SK-N-SH treated with all-trans-retinoic acid at 6 μM for 48 hours (cell line): ENCODE results near the gene LIAS.
A peak's percentile ranks its signal among the peaks of the same experiment; 100 is the strongest.

Experiments used
- ARNTL ChIP-seq: fragments of 450-650 bp; formaldehyde crosslinking; IDR thresholded peaks from 2 replicates; pipeline ENCODE4 v1.5.0; 2020; ENCODE audit warnings: low read depth, mild to moderate bottlenecking, moderate library complexity, borderline replicate concordance
- BACH2 ChIP-seq: fragments of 250-450 bp; sonication (Bioruptor Pico); IDR thresholded peaks from 2 replicates; pipeline ENCODE4 v1.9.0; 2021; ENCODE audit warnings: mild to moderate bottlenecking, borderline replicate concordance
- CREB5 ChIP-seq: fragments of 250-450 bp; sonication (Bioruptor Pico); IDR thresholded peaks from 2 replicates; pipeline ENCODE4 v1.5.1; 2020; ENCODE audit warnings: low read depth, mild to moderate bottlenecking, moderate library complexity
- CSDC2 ChIP-seq: fragments of 250-450 bp; sonication (Bioruptor Pico); IDR thresholded peaks from 2 replicates; pipeline ENCODE4 v1.5.0; 2020; ENCODE audit warnings: mild to moderate bottlenecking, moderate library complexity
- CSRNP3 ChIP-seq: fragments of 250-450 bp; sonication (Bioruptor Pico); IDR thresholded peaks from 2 replicates; pipeline ENCODE4 v1.5.1; 2021; ENCODE audit warnings: mild to moderate bottlenecking, moderate library complexity
- ESRRG ChIP-seq: fragments of 250-450 bp; sonication (Bioruptor Pico); IDR thresholded peaks from 2 replicates; pipeline ENCODE4 v1.6.1; 2021; ENCODE audit warnings: mild to moderate bottlenecking
- ISL1 ChIP-seq: fragments of 250-450 bp; sonication (Bioruptor Pico); IDR thresholded peaks from 2 replicates; pipeline ENCODE4 v2.1.2; 2022; ENCODE audit warnings: mild to moderate bottlenecking, moderate library complexity
- PATZ1 ChIP-seq: fragments of 250-450 bp; sonication (Bioruptor Pico); IDR thresholded peaks from 2 replicates; pipeline ENCODE4 v1.8.0; 2020; ENCODE audit warnings: mild to moderate bottlenecking, moderate library complexity, borderline replicate concordance
- POU6F1 ChIP-seq: fragments of 250-450 bp; sonication (Bioruptor Pico); IDR thresholded peaks from 2 replicates; pipeline ENCODE4 v1.8.0; 2021; ENCODE audit warnings: low read depth, mild to moderate bottlenecking, moderate library complexity, borderline replicate concordance
- PPARA ChIP-seq: fragments of 250-450 bp; sonication (Bioruptor Pico); IDR thresholded peaks from 2 replicates; pipeline ENCODE4 v1.5.0; 2020; ENCODE audit warnings: mild to moderate bottlenecking, borderline replicate concordance
- TOX ChIP-seq: fragments of 250-450 bp; sonication (Bioruptor Pico); IDR thresholded peaks from 2 replicates; pipeline ENCODE4 v1.8.0; 2021; ENCODE audit warnings: mild to moderate bottlenecking, moderate library complexity, borderline replicate concordance
- ZFP3 ChIP-seq: fragments of 250-450 bp; sonication (Bioruptor Pico); IDR thresholded peaks from 2 replicates; pipeline ENCODE4 v1.5.0; 2020; ENCODE audit warnings: mild to moderate bottlenecking, moderate library complexity
- ZFP30 ChIP-seq: fragments of 450-650 bp; formaldehyde crosslinking; IDR thresholded peaks from 2 replicates; pipeline ENCODE4 v1.5.0; 2022; ENCODE audit warnings: mild to moderate bottlenecking, moderate library complexity
- ZNF70 ChIP-seq: fragments of 450-650 bp; formaldehyde crosslinking; IDR thresholded peaks from 2 replicates; pipeline ENCODE4 v1.5.0; 2020; ENCODE audit warnings: mild to moderate bottlenecking, moderate library complexity

GRCh38 chr4:39464886-39465501 lies 6.1 kb downstream of the LIAS start:
- TF ChIP-seq ARNTL (CRISPR knock-in tag): no peak
- no peak; the same call in 1 of the 2 replicates for TF ChIP-seq ZFP30
- TF ChIP-seq CSDC2 (CRISPR knock-in tag): no peak; the same call in 1 of the 2 replicates
- peak; percentile 88; the same call in 1 of the 2 replicates for TF ChIP-seq CREB5 (CRISPR knock-in tag)
- TF ChIP-seq ZNF70 (CRISPR knock-in tag): peak; percentile 72; the same call in 1 of the 2 replicates
- peak; percentile 64; the same call in 1 of the 2 replicates for TF ChIP-seq BACH2 (CRISPR knock-in tag)
- TF ChIP-seq ZFP3 (CRISPR knock-in tag): peak; percentile 66
- no peak for TF ChIP-seq PATZ1 (CRISPR knock-in tag)
- no peak for TF ChIP-seq PPARA (CRISPR knock-in tag)
- no peak; the same call in 1 of the 2 replicates for TF ChIP-seq ISL1 (CRISPR knock-in tag)
- TF ChIP-seq CSRNP3 (CRISPR knock-in tag): 0 out of 2 replicates have a peak, but pooled peaks have one; percentile 36
- no peak for TF ChIP-seq ESRRG (CRISPR knock-in tag)
- no peak for TF ChIP-seq TOX (CRISPR knock-in tag)
- TF ChIP-seq POU6F1: no peak
